Astrocyte of the spinal cord (primary cell): Measurements from ENCODE around the gene PCDHB10.
A peak's percentile ranks its signal among the peaks of the same experiment; 100 is the strongest.
"Not testable (repeated sequence)": the region's sequence is repeated elsewhere in the genome, so short reads cannot be mapped to it uniquely, and the experiment has no call there.

Experiments
- DNase-seq: peaks from one replicate; pipeline ENCODE4 v3.0.0; 2011; ENCODE audit warnings: low read depth, low spot score
- H3K4me3 ChIP-seq: 2 replicates; pipeline ENCODE4 v1.5.1; 2011; ENCODE audit warnings: low read depth, mild to moderate bottlenecking, low read length, moderate library complexity
- in situ Hi-C: cut with HindIII; loops from 2 replicates; pipeline ENCODE4 v1.10.0; 2017; ENCODE audit warnings: low sequenced_read_pairs
- TF ChIP-seq, protein P1 (sequence below): IDR thresholded peaks from 2 replicates; pipeline ENCODE4 v1.5.1; 2012; ENCODE audit warnings: low read depth, mild to moderate bottlenecking, low read length, inconsistent platforms

Gene PCDHB10

GRCh38 chr5:141172381-141173204, 19.6 kb upstream of the PCDHB10 start, which contains the start of gene PCDHB7:
Gene PCDHB7, plus strand, starts transcription at chr5:141172644. Its CDS starts 192 bp downstream, at chr5:141172836.
- no peak within 1 kb of the TSS for H3K4me3 ChIP-seq
- TF ChIP-seq, protein P1, sequence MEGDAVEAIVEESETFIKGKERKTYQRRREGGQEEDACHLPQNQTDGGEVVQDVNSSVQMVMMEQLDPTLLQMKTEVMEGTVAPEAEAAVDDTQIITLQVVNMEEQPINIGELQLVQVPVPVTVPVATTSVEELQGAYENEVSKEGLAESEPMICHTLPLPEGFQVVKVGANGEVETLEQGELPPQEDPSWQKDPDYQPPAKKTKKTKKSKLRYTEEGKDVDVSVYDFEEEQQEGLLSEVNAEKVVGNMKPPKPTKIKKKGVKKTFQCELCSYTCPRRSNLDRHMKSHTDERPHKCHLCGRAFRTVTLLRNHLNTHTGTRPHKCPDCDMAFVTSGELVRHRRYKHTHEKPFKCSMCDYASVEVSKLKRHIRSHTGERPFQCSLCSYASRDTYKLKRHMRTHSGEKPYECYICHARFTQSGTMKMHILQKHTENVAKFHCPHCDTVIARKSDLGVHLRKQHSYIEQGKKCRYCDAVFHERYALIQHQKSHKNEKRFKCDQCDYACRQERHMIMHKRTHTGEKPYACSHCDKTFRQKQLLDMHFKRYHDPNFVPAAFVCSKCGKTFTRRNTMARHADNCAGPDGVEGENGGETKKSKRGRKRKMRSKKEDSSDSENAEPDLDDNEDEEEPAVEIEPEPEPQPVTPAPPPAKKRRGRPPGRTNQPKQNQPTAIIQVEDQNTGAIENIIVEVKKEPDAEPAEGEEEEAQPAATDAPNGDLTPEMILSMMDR, result peak; percentile 41
- in situ Hi-C loops, result no loop called here
- DNase-seq, result peak; percentile 7

- in situ Hi-C loops, H3K4me3 ChIP-seq, DNase-seq: not testable (repeated sequence)
Observed at GRCh38 chr5:141174291-141175104, 17.7 kb upstream of the PCDHB10 start.

DNA sequence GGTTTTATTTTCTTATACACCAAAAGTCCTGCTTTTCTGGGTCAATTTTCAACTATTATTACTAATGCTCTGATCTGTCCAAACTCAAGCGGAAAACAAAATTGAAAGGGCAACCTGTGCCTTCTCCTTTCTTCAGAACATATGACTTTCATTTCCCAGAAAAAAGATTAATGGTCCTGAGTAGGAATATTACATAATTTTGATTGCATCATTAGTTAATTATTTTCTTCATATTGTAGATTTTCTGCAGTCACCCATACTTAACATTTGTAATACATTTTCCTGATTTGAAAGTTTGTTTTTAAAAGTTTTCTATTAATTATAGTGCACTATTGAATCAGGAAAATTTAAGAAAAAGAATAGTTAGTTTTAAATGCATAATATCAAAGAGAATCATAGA, 16.2 kb upstream of the PCDHB10 start:
- in situ Hi-C loops, result no loop called here
- no peak for DNase-seq

GRCh38 chr5:141177577-141178191, 14.5 kb upstream of the PCDHB10 start, which contains the start of gene PCDHB8:
Gene PCDHB8, plus strand, starts transcription at chr5:141177790. Its CDS starts 245 bp downstream, at chr5:141178035.
- DNase-seq, H3K4me3 ChIP-seq, in situ Hi-C loops: not testable (repeated sequence)

More for the DNA sequence above, 16.2 kb upstream of the PCDHB10 start:
- TF ChIP-seq, protein P1, result no peak
- no peak overlapping the region for H3K4me3 ChIP-seq

- in situ Hi-C loops, DNase-seq, H3K4me3 ChIP-seq: not testable (repeated sequence)
Observed at GRCh38 chr5:141179371-141179770, 12.8 kb upstream of the PCDHB10 start.

GRCh38 chr5:141179876-141180275, 12.3 kb upstream of the PCDHB10 start:
- in situ Hi-C loops, result not testable (repeated sequence)

GRCh38 chr5:141180313-141180712, 11.8 kb upstream of the PCDHB10 start:
- H3K4me3 ChIP-seq, result no peak overlapping the region
- no peak for DNase-seq
- TF ChIP-seq, protein P1, result no peak
- in situ Hi-C loops, result no loop called here

More at GRCh38 chr5:141179876-141180275, 12.3 kb upstream of the PCDHB10 start:
- not testable (repeated sequence) for DNase-seq, H3K4me3 ChIP-seq

DNA sequence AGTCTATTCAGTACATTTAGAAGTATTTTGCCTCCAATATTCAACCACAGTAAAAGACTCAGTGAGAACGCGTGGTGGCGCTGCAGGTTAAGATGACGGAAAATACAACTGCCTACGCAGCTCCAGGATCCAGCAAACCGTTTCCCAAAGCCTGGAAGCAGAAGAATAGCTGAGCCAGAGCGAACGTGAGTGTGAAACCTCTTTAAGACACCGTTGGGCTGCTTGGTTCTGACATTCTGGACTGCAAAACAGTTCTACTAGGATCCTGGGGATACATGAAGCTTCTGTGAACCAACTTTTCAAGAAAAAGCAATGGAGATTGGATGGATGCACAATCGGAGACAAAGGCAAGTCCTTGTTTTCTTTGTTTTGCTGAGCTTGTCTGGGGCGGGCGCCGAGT, 9.9 kb upstream of the PCDHB10 start, which contains the start of gene PCDHB16:
PCDHB16 (plus strand) TSS at position 140 of the 400 bp plus-strand sequence; CDS start at position 313, 173 bp downstream.
- no peak for DNase-seq
- in situ Hi-C loops, result no loop called here
- TF ChIP-seq, protein P1, result no peak
- no peak within 1 kb of the TSS for H3K4me3 ChIP-seq

- DNase-seq, in situ Hi-C loops, H3K4me3 ChIP-seq: not testable (repeated sequence)
Observed at GRCh38 chr5:141184117-141184855, 7.9 kb upstream of the PCDHB10 start.
